IMR-90 (cell line): ENCODE results near the gene CNTN4. TPM values are rescaled to one million over a fixed set of nuclear protein-coding genes. Genes with fewer than 3 reads are reported as not detected.
A peak's percentile ranks its signal among the peaks of the same experiment; 100 is the strongest.

ENCODE experiments used
- ATAC-seq: fragments of 200-7000 bp; cut with Tn5 transposase; 2 replicates; pipeline ENCODE4 v1.9.1; 2020; ENCODE audit warnings: low read depth, mild to moderate bottlenecking, moderate library complexity
- BruUV-seq: library from RNA; stranded (reverse); fragments of 400-500 nt; replicated peaks from 2 replicates; lab custom pipeline; 2021; lab: Mats Ljungman, UMichigan
- CTCF ChIA-PET: fragments of 300-600 bp; formaldehyde crosslinking; extraction: SDS; loops from one replicate; lab custom pipeline; 2021; ENCODE audit warnings: antibody characterized with exemption; lab: Yijun Ruan, JAX
- POLR2A ChIA-PET: fragments of 300-600 bp; sonication (Branson Sonifier 250); formaldehyde crosslinking; loops from one replicate; lab custom pipeline; 2022; ENCODE audit warnings: antibody characterized with exemption; ENCODE audit not compliant: unreplicated experiment; lab: Charles Lee
- DNase-seq: peaks from one replicate; pipeline ENCODE4 v3.0.0; 2013
- H2AFZ ChIP-seq: replicated peaks from 2 replicates; pipeline ENCODE3; 2013; ENCODE audit warnings: low read length, mild to moderate bottlenecking; ENCODE audit not compliant: poor library complexity
- H2AK5ac ChIP-seq: 2 replicates; pipeline ENCODE4 v1.6.1; 2013; ENCODE audit warnings: low read depth, low read length, inconsistent platforms
- H2AK9ac ChIP-seq: replicated peaks from 2 replicates; pipeline ENCODE3; 2013; ENCODE audit warnings: mild to moderate bottlenecking, low read depth, low read length, moderate library complexity; ENCODE audit not compliant: poor library complexity
- H2BK120ac ChIP-seq: 2 replicates; pipeline ENCODE4 v1.6.1; 2013; ENCODE audit warnings: low read depth, low read length, inconsistent platforms
- H2BK15ac ChIP-seq: 3 replicates; pipeline ENCODE4 v1.6.1; 2013; ENCODE audit warnings: low read depth, low read length, inconsistent platforms
- H2BK20ac ChIP-seq: 2 replicates; pipeline ENCODE4 v1.6.1; 2013; ENCODE audit warnings: low read depth, mild to moderate bottlenecking, inconsistent platforms, low read length, moderate library complexity
- H2BK5ac ChIP-seq: 2 replicates; pipeline ENCODE4 v1.6.1; 2013; ENCODE audit warnings: mild to moderate bottlenecking, low read depth, low read length, inconsistent platforms; ENCODE audit not compliant: poor library complexity, severe bottlenecking
- H3K14ac ChIP-seq: replicated peaks from 2 replicates; pipeline ENCODE4 v1.6.1; 2013; ENCODE audit warnings: low read depth, low read length, inconsistent platforms
- H3K18ac ChIP-seq: 2 replicates; pipeline ENCODE4 v1.6.1; 2013; ENCODE audit warnings: low read depth, low read length, control low read depth
- H3K23ac ChIP-seq: 2 replicates; pipeline ENCODE4 v1.6.1; 2013; ENCODE audit warnings: low read depth, low read length, inconsistent platforms
- H3K27ac ChIP-seq: 2 replicates; pipeline ENCODE4 v1.5.1; 2013; ENCODE audit warnings: mild to moderate bottlenecking, control low read depth, low read length; ENCODE audit not compliant: insufficient read depth
- H3K27me3 ChIP-seq: 2 replicates; pipeline ENCODE4 v1.6.1; 2013; ENCODE audit warnings: low read length; ENCODE audit not compliant: control insufficient read depth, insufficient read depth
- H3K36me3 ChIP-seq: 2 replicates; pipeline ENCODE4 v1.6.1; 2013; ENCODE audit warnings: low read length, mixed read lengths; ENCODE audit not compliant: control insufficient read depth, insufficient read depth
- H3K4ac ChIP-seq: 2 replicates; pipeline ENCODE4 v1.6.1; 2013; ENCODE audit warnings: low read depth, low read length, inconsistent platforms
- H3K4me1 ChIP-seq: 2 replicates; pipeline ENCODE4 v1.6.1; 2013; ENCODE audit warnings: low read length, mixed read lengths; ENCODE audit not compliant: control insufficient read depth, insufficient read depth
- H3K4me2 ChIP-seq: 2 replicates; pipeline ENCODE4 v1.6.1; 2013; ENCODE audit warnings: low read depth, mild to moderate bottlenecking, control low read depth, low read length, moderate library complexity
- H3K4me3 ChIP-seq: 2 replicates; pipeline ENCODE4 v1.5.1; 2013; ENCODE audit warnings: low read depth, mild to moderate bottlenecking, control low read depth, low read length, moderate library complexity; ENCODE audit not compliant: insufficient read depth
- H3K56ac ChIP-seq: 2 replicates; pipeline ENCODE4 v1.6.1; 2013; ENCODE audit warnings: low read length, inconsistent platforms; ENCODE audit not compliant: insufficient read depth; ENCODE audit errors: extremely low read depth
- H3K79me1 ChIP-seq, 2 experiments: 2 replicates each; pipeline ENCODE4 v1.6.1; 2013; ENCODE audit warnings: low read length in 2 of 2, inconsistent platforms in 1 of 2, low read depth in 1 of 2
- H3K9ac ChIP-seq: 2 replicates; pipeline ENCODE4 v1.6.1; 2013; ENCODE audit warnings: low read depth, low read length, control low read depth
- H3K9me1 ChIP-seq: 2 replicates; pipeline ENCODE4 v1.6.1; 2013; ENCODE audit warnings: low read length, inconsistent platforms; ENCODE audit not compliant: insufficient read depth
- H3K9me3 ChIP-seq: 2 replicates; pipeline ENCODE4 v1.6.1; 2013; ENCODE audit warnings: low read length; ENCODE audit not compliant: control insufficient read depth, insufficient read depth
- H4K20me1 ChIP-seq: 2 replicates; pipeline ENCODE4 v1.6.1; 2013; ENCODE audit warnings: low read length, inconsistent platforms; ENCODE audit not compliant: insufficient read depth
- H4K5ac ChIP-seq: 2 replicates; pipeline ENCODE4 v1.6.1; 2013; ENCODE audit warnings: mild to moderate bottlenecking, low read depth, low read length, control low read depth
- H4K8ac ChIP-seq, 2 experiments: 2 replicates each; pipeline ENCODE4 v1.6.1; 2013; ENCODE audit warnings: low read depth in 2 of 2, low read length in 2 of 2, control low read depth in 1 of 2, inconsistent platforms in 1 of 2
- H4K91ac ChIP-seq: 2 replicates; pipeline ENCODE4 v1.6.1; 2013; ENCODE audit warnings: low read depth, low read length, inconsistent platforms; ENCODE audit not compliant: insufficient read depth
- CEBPB ChIP-seq: IDR thresholded peaks from 2 replicates; pipeline ENCODE4 v1.6.1; 2012; ENCODE audit warnings: low read depth, low read length, improper control_type of control experiment
- WGBS, 2 experiments: methylation state at CpG; one replicate each; pipeline versions ENCODE4 v1.1.5 to v1.1.7; 2013; ENCODE audit warnings: missing lambda C conversion rate in 2 of 2; ENCODE audit not compliant: insufficient read length in 1 of 2; ENCODE audit errors: extremely low coverage in 2 of 2; 5-methylcytosine and 5-hydroxymethylcytosine counted together
- dilution Hi-C: fragments of 300-500 bp; cut with HindIII; formaldehyde crosslinking; loops from one replicate; pipeline ENCODE4 v1.14.3; 2018; ENCODE audit warnings: low sequenced_read_pairs; ENCODE audit not compliant: unreplicated experiment
- in situ Hi-C: fragments of 300-500 bp; cut with MboI; formaldehyde crosslinking; loops from 3 replicates; pipeline ENCODE4 v1.14.3; 2019; ENCODE audit warnings: low sequenced_read_pairs, inconsistent platforms, mixed read lengths
- intact Hi-C: fragments of 100-400 bp; cut with micrococcal nuclease; formaldehyde crosslinking; loops from 2 replicates; pipeline ENCODE4 v1.10.0; 2022
- polyA plus RNA-seq, 3 experiments: library from polyadenylated mRNA; depleted of rRNA; stranded (reverse); fragments of >200 nt; gene quantifications; 2 replicates each; pipeline ENCODE4 v1.2.3, GENCODE V29; 2012; ENCODE audit warnings: low replicate concordance in 1 of 3
- total RNA-seq: library from RNA; depleted of rRNA; stranded (reverse); fragments of >200 nt; gene quantifications from 2 replicates; pipeline ENCODE4 v1.2.3, GENCODE V29; 2012
- TF ChIP-seq, protein P1 (sequence below): conservative IDR thresholded peaks from 2 replicates; pipeline ENCODE4 v1.5.1; 2012; ENCODE audit warnings: mild to moderate bottlenecking, low read depth, low read length, improper control_type of control experiment

CNTN4 gene
- total and polyA plus RNA-seq, 2 of the 4 experiments (the other 2 are of a cell fraction), result under 0.01 TPM; not detected in 1

DNA sequence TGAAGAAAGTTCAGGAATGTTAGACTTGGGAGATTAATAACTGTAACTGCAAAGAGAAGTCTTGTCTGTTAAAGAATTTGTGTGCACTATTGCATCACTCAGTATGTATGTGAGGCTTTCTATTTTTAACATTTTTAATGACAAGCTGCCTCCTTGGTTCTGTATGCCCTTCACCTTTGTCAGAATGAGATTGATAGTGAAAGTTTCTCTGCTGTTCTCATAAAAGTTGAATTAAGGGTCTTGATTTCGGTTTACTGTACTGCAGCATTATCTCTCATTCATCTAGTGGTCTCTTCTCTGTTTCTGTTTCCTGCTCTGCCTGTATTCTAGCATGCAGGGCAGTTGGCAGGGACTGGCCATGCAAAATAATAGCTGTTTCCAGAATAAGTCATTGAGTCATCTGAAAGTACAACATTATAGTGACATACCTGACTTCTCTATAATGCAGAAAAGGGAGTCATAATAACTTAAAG is 556.6 kb downstream of the CNTN4 start:
- in situ Hi-C loops (no loop called here), dilution Hi-C loops (no loop called here), intact Hi-C loops (no loop called here)
- H2BK120ac ChIP-seq, result peak overlapping the region; percentile 16
- no peak overlapping the region for H3K56ac ChIP-seq
- peaks cover 10% of the 10 kb centered on the region for H3K4me1 ChIP-seq
- peak overlapping the region; percentile 27; the same call in 1 of the 2 replicates for H3K4me2 ChIP-seq
- no peak overlapping the region for H3K4me3 ChIP-seq
- H3K27ac ChIP-seq, result peak overlapping the region; percentile 4; the same call in 1 of the 2 replicates
- H2AFZ ChIP-seq, result no peak overlapping the region
- DNase-seq, result peak; percentile 18
- H3K27me3 ChIP-seq, result no peaks in the 10 kb centered on the region
- no peak overlapping the region; the same call in 1 of the 2 replicates for H3K23ac ChIP-seq
- H3K14ac ChIP-seq, result no peak overlapping the region
- no peak for ATAC-seq
- WGBS, 2 experiments, result no CpG with 5 or more reads among the region's 1 CpG
- H2BK15ac ChIP-seq, result 0 out of 3 replicates have a peak overlapping the region, but pooled peaks have one; percentile 48
- no peak overlapping the region for H2AK5ac ChIP-seq
- no peaks in the 10 kb centered on the region for H3K36me3 ChIP-seq
- POLR2A ChIA-PET, result no interaction called here
- H3K9ac ChIP-seq, result peak overlapping the region; percentile 44; the same call in 1 of the 2 replicates
- TF ChIP-seq CEBPB, result peak; percentile 79
- TF ChIP-seq, protein P1, sequence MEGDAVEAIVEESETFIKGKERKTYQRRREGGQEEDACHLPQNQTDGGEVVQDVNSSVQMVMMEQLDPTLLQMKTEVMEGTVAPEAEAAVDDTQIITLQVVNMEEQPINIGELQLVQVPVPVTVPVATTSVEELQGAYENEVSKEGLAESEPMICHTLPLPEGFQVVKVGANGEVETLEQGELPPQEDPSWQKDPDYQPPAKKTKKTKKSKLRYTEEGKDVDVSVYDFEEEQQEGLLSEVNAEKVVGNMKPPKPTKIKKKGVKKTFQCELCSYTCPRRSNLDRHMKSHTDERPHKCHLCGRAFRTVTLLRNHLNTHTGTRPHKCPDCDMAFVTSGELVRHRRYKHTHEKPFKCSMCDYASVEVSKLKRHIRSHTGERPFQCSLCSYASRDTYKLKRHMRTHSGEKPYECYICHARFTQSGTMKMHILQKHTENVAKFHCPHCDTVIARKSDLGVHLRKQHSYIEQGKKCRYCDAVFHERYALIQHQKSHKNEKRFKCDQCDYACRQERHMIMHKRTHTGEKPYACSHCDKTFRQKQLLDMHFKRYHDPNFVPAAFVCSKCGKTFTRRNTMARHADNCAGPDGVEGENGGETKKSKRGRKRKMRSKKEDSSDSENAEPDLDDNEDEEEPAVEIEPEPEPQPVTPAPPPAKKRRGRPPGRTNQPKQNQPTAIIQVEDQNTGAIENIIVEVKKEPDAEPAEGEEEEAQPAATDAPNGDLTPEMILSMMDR, result no peak
- peak overlapping the region; percentile 70; the same call in 1 of the 2 replicates for H3K4ac ChIP-seq
- no peaks in the 10 kb centered on the region; a peak in 1 of 4 replicates for H3K79me1 ChIP-seq
- no peaks in the 10 kb centered on the region for H3K9me3 ChIP-seq
- H2BK5ac ChIP-seq, result peak overlapping the region; percentile 75
- peak overlapping the region; percentile 92 for H2BK20ac ChIP-seq
- H4K5ac ChIP-seq, result no peak overlapping the region
- no peak overlapping the region for H4K91ac ChIP-seq
- peak overlapping the region; percentile 11; the same call in 1 of the 2 replicates for H3K18ac ChIP-seq
- no peak overlapping the region for H4K8ac ChIP-seq
- no peaks in the 10 kb centered on the region for H4K20me1 ChIP-seq
- H3K9me1 ChIP-seq, result no peaks in the 10 kb centered on the region; the same call in 1 of the 2 replicates
- no peak overlapping the region for H2AK9ac ChIP-seq
- CTCF ChIA-PET, result no interaction called here
- no TSS peak for BruUV-seq
